Measurements from ENCODE around the gene EPHA3.

The EPHA3 gene

DNA sequence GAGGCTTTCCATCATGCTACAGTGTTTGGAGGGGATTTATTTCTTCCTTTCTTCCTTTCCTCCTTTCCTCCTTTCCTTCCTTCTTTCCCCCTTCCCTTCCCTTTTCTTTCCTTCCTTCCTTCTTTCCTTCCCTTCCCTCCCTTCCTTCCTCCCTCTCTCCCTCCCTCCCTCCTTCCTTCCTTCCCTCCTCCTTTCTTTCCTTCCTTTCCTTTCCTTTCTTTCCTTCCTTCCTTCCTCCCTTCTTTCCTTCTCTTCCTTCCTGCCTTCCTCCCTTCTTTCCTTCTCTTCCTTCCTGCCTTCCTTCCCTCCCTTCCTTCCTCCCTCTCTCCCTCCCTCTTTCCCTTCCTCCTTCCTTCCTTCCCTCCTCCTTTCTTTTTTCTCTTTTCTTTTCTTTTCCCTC lies 127.2 kb downstream of the EPHA3 start:
- no peak for DNase-seq

- DNase-seq, result no peak
Measured at GRCh38 chr3:89238846-89239245, 131.4 kb downstream of the EPHA3 start.

- DNase-seq, result no peak
Measured at GRCh38 chr3:89239774-89240173, 132.4 kb downstream of the EPHA3 start.

DNA sequence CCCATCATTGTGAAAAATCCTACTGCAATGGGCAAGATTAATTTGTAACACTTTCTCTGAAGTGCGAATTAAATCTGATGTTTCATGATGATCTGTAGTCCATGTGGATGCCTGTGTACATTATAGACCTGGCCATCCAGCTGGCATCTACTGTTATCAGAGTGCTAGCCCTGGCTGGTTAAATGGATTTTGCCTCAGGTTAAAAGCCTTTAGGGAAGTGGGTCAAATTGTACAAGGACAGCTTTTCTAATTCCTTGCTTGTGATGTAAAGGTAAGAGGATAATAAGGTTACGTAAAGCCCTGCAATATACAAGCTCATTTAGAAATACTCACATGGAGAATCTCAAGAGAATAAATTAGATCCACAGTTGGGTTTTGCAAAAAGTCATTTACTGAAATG lies 138.2 kb downstream of the EPHA3 start:
- no peak for DNase-seq

DNA sequence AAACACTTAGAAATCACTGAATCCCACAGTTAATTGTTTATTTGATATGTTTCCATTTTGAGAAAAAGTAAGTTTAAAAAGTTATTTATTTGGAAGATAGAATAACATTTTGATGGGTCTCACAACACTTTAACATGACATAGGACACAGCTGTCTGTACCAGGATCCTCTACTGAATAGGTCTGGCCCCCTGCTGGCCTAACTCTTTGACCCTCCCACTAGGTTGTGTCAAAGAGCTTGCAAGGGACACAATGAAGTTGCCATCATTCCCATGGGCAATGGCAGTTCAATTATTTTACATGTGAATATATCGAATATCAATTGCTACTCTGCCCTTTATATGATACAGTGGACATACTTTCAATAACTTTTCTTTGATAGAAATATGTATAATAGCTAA lies 138.9 kb downstream of the EPHA3 start:
- no peak for DNase-seq

GRCh38 chr3:89250742-89251141 lies 143.3 kb downstream of the EPHA3 start:
- no peak for DNase-seq

DNA sequence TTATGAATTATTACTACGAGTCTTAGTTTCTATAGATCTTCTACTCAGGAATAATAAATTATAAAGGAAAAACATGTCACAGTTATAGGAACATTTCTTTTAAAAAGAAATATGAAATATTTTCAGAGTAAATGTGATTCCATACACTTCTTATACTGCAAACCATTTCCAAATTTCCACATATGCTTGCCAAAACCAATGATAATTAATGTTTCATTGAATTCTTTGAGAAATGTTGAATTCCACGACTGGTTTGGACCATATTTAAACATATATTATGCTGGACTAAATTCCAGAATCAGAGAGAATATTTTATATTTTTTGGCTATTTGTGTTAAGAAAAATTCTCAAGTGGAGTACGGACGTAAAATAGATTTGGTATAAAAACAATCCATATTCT lies 144.6 kb downstream of the EPHA3 start:
- DNase-seq, result no peak

- no peak for DNase-seq
Measured at GRCh38 chr3:89252860-89253259, 145.4 kb downstream of the EPHA3 start.

GRCh38 chr3:89256395-89256794 lies 149.0 kb downstream of the EPHA3 start:
- DNase-seq, result no peak

- no peak for DNase-seq
Measured at GRCh38 chr3:89256882-89257281, 149.5 kb downstream of the EPHA3 start.

DNA sequence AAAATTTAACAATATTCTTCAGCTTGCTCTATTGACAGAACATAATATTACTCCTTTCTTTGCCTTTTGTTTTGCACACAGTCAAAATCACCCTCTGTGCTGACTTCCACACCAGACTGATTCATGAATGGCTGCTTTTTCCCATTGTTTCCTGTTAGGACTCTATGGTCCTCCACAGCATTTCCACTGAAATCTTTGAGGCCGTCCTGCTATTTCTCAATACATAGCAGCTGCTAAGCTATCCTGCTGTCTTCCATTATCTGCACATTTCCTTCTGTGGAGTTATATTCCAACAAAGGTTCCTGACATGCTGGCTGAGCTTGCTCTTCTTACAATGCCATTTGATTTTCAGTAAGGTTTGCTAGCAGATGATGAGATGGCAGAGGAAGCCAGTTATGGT lies 153.3 kb downstream of the EPHA3 start:
- no peak for DNase-seq

GRCh38 chr3:89261673-89262072 lies 154.3 kb downstream of the EPHA3 start:
- no peak for DNase-seq

DNA sequence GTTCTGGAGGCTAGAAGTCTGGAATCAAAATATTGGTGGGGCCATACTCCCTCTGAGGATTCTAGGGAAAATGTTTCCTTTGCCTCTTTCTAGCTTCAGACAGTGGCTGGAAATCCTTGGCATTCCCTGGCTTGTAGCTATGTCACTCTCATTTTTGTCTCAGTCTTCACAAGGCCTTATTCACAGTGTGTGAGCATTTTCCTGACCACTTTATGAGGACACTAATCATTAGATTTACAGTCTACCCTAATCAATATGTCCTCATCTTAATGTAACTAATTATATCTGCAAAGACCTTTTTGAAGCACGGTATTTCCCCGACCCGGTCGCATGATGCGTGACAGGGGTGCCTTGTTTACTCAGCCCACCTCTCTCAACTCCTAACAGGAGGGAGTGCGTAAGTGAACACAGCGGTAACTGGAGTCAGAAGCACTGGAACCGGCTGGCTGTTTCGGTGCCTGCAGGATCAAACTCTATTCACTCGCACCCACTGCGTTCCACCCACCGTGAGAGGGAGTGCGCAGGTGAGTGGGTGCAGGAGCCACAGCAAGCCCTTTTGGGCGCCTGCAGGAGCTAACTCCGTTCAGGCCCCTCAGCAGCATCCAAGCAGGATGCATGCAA lies 155.0 kb downstream of the EPHA3 start:
- DNase-seq, result no peak

GRCh38 chr3:89264037-89264560 lies 156.7 kb downstream of the EPHA3 start:
- DNase-seq, result no peak

GRCh38 chr3:89266074-89266473 lies 158.7 kb downstream of the EPHA3 start:
- DNase-seq, result no peak

- DNase-seq, result no peak
Measured at GRCh38 chr3:89268059-89268458, 160.6 kb downstream of the EPHA3 start.

GRCh38 chr3:89270201-89270600 lies 162.8 kb downstream of the EPHA3 start:
- no peak for DNase-seq

DNA sequence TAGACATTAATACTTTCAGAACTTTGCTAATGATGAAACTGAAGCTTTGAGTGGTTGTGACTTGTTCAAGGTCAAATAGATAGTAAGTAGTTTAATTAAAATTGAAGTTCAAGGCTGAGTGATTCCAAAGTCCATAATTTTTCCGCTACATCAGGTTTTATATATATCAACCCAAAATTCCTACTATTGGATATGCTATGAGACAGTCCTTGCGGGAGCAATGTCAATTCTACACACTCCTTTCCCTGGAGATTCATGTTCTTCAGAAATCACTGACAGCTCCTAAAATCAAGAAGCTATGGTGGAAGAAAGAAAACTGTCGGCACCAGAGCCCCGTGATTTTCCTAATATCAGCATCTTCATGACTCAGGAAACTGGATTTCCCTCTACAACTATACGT lies 167.6 kb downstream of the EPHA3 start:
- DNase-seq, result no peak

DNA sequence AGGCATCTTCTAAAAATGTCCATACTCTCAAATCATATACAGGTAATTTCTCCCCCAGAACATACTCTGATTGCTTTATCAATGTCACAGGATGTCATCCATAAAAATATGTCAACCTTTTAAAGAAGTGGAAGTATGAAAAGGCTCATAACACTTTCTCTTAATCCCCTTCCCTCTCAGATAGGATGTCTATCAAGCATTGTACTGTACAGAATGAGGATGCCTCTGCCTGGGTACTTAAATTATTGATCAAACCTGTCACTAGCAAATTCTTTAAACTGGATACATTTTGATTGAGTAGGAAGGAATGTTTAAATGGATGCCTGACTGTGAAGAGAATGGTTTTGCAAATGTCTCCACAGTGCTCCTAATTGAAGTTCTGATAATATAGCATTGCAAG lies 168.7 kb downstream of the EPHA3 start:
- DNase-seq, result no peak

GRCh38 chr3:89278302-89279025 lies 171.0 kb downstream of the EPHA3 start:
- DNase-seq, result no peak

- DNase-seq, result no peak
Measured at GRCh38 chr3:89280301-89280700, 172.9 kb downstream of the EPHA3 start.

- no peak for DNase-seq
Measured at GRCh38 chr3:89280822-89281365, 173.5 kb downstream of the EPHA3 start.

GRCh38 chr3:89287902-89288508 lies 180.6 kb downstream of the EPHA3 start:
- no peak for DNase-seq
